Measurements from ENCODE around the gene ANKRD44.
A peak's percentile ranks its signal among the peaks of the same experiment; 100 is the strongest.

ANKRD44 gene

GRCh38 chr2:197204519-197205250 is 105.9 kb downstream of the ANKRD44 start:
- DNase-seq: no peak

GRCh38 chr2:197201874-197202273 is 108.7 kb downstream of the ANKRD44 start:
- no peak for DNase-seq

- peak in 1 of 2 donors; percentile 28 for DNase-seq
These were observed 109.9 kb downstream of the ANKRD44 start for GRCh38 chr2:197200762-197201058.

GRCh38 chr2:197200051-197200761 is 110.4 kb downstream of the ANKRD44 start:
- peak; percentile 45 to 47 for DNase-seq

- DNase-seq: peak; percentile 79 to 85
These were observed 111.7 kb downstream of the ANKRD44 start for GRCh38 chr2:197198890-197199289.

GRCh38 chr2:197197895-197198311 is 112.7 kb downstream of the ANKRD44 start:
- DNase-seq: no peak

GRCh38 chr2:197196541-197197180 is 113.9 kb downstream of the ANKRD44 start:
- no peak for DNase-seq

- no peak for DNase-seq
These were observed 115.1 kb downstream of the ANKRD44 start for GRCh38 chr2:197195518-197195917.

- no peak for DNase-seq
These were observed 118.6 kb downstream of the ANKRD44 start for GRCh38 chr2:197191940-197192322.

- DNase-seq: peak; percentile 48 to 58
These were observed 119.2 kb downstream of the ANKRD44 start for GRCh38 chr2:197191177-197191939.

GRCh38 chr2:197190100-197190432 is 120.5 kb downstream of the ANKRD44 start:
- no peak for DNase-seq

GRCh38 chr2:197189426-197190099 is 121.0 kb downstream of the ANKRD44 start:
- DNase-seq: no peak

- DNase-seq: no peak
These were observed 124.9 kb downstream of the ANKRD44 start for GRCh38 chr2:197185676-197186075.

GRCh38 chr2:197184959-197185586 is 125.5 kb downstream of the ANKRD44 start:
- DNase-seq: peak in 1 of 2 donors; percentile 39

- no peak for DNase-seq
These were observed 127.2 kb downstream of the ANKRD44 start for GRCh38 chr2:197183355-197183754.

- no peak for DNase-seq
These were observed 127.9 kb downstream of the ANKRD44 start for GRCh38 chr2:197182668-197183067.

GRCh38 chr2:197181491-197181890 is 129.1 kb downstream of the ANKRD44 start:
- DNase-seq: no peak

GRCh38 chr2:197179744-197180498 is 130.7 kb downstream of the ANKRD44 start:
- DNase-seq: no peak

GRCh38 chr2:197176522-197176921 is 134.1 kb downstream of the ANKRD44 start:
- peak; percentile 32 to 41 for DNase-seq

GRCh38 chr2:197174539-197175094 is 136.0 kb downstream of the ANKRD44 start:
- no peak for DNase-seq

GRCh38 chr2:197171582-197171981 is 139.0 kb downstream of the ANKRD44 start:
- DNase-seq: no peak
